Lower leg skin (tissue), 3 donors: ENCODE data around the gene CCDC175.

ENCODE experiments used
- POLR2A ChIP-seq, 2 donors: fragments of 450-650 bp; IDR thresholded peaks; one replicate each; pipeline ENCODE4 v1.6.1; 2016 to 2017; ENCODE audit warnings: antibody characterized with exemption in 2 of 2, mild to moderate bottlenecking in 1 of 2, moderate library complexity in 1 of 2
- TF ChIP-seq, protein P1 (sequence below), 3 donors: fragments of 450-650 bp; IDR thresholded peaks; one replicate each; pipeline ENCODE4 v1.5.1; 2016; ENCODE audit warnings: antibody characterized with exemption in 3 of 3, mild to moderate bottlenecking in 3 of 3, moderate library complexity in 2 of 3

DNA sequence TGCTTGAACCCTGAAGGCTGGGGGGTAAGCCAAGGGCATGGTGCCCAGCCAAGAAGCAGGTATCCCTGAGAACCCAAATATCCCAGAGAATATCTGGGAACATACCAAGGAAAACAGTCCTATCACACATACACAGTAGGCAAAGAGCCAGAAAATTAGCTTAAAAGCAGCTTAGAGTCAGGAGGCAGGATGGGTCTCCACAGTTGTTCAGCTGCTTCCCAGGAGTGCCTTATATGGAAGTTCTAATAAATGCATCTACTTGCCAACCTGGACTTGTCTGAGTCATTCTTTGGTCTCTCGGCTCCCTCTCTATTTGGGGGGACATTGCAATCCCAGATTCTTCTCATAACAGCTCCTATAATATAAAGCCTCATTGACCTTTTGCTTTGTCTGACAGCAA is 102.4 kb downstream of the CCDC175 start:
- TF ChIP-seq, protein P1, sequence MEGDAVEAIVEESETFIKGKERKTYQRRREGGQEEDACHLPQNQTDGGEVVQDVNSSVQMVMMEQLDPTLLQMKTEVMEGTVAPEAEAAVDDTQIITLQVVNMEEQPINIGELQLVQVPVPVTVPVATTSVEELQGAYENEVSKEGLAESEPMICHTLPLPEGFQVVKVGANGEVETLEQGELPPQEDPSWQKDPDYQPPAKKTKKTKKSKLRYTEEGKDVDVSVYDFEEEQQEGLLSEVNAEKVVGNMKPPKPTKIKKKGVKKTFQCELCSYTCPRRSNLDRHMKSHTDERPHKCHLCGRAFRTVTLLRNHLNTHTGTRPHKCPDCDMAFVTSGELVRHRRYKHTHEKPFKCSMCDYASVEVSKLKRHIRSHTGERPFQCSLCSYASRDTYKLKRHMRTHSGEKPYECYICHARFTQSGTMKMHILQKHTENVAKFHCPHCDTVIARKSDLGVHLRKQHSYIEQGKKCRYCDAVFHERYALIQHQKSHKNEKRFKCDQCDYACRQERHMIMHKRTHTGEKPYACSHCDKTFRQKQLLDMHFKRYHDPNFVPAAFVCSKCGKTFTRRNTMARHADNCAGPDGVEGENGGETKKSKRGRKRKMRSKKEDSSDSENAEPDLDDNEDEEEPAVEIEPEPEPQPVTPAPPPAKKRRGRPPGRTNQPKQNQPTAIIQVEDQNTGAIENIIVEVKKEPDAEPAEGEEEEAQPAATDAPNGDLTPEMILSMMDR (IDR thresholded peaks at IDR 0.05), result no peak
- no peak for TF ChIP-seq POLR2A (IDR thresholded peaks at IDR 0.05)
